ENCODE measurements around the gene ABCA1. TPM values are rescaled to one million over a fixed set of nuclear protein-coding genes. Genes with fewer than 3 reads are reported as not detected.
A peak's percentile ranks its signal among the peaks of the same experiment; 100 is the strongest.

Gene ABCA1
- polyA plus RNA-seq, 1 donor (not counting 4 experiments of a cell fraction or from before 2014, with no cell fraction given) = 23.0 TPM

DNA sequence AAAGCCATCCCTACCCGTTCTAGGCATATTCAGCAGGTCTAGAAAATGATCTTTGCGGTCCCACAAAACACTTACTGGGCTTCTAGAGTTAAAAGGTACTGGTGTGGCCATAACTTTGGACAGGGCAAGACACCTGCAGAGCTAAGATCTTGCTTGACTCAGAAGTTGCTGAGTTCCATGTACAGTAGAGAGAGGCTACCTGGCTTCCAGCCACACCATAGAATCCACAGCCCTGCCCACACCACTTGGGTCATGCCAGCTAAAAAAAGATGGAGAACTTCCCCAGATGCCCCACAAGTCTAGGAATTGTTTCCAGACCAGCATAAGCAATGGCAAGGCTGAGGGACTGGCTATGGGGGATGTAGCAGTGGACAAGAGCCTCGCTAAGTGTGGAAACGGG is 52.1 kb downstream of the ABCA1 start:
- Histone ChIP-seq H3K36me3 (ENCODE audit: control insufficient read depth in 2 of 2, extremely low read depth in 1 of 2, insufficient read depth in 2 of 2, low read length in 2 of 2) (peaks cover 0 to 17% of the 10 kb centered on the region in 2 experiments), H3K9me1 (ENCODE audit: control insufficient read depth, extremely low read depth, insufficient read depth, low read length) (no peaks in the 10 kb centered on the region), H3K4me3 (ENCODE audit: control insufficient read depth in 2 of 3, extremely low read depth in 1 of 3, insufficient read depth in 2 of 3, low read depth in 1 of 3, low read length in 3 of 3) (no peak overlapping the region), H3K9ac (ENCODE audit: control insufficient read depth, extremely low read depth, insufficient read depth, low read length) (no peak overlapping the region), H3K9me3 (ENCODE audit: control insufficient read depth, low read depth, low read length) (no peaks in the 10 kb centered on the region), H3K27me3 (ENCODE audit: control insufficient read depth, extremely low read depth, insufficient read depth, low read length) (no peaks in the 10 kb centered on the region), H4K20me1 (ENCODE audit: control insufficient read depth, extremely low read depth, insufficient read depth, low read length) (no peaks in the 10 kb centered on the region), H3K79me2 (ENCODE audit: control insufficient read depth, insufficient read depth, low read length) (peaks cover 27% of the 10 kb centered on the region), H3K4me1 (ENCODE audit: control insufficient read depth, extremely low read depth, insufficient read depth, low read length) (peaks cover 44% of the 10 kb centered on the region), H3K27ac (ENCODE audit: control insufficient read depth, insufficient read depth, low read length) (no peak overlapping the region), H2AFZ (ENCODE audit: control insufficient read depth, low read length) (no peak overlapping the region), H3K4me2 (ENCODE audit: control insufficient read depth, extremely low read depth, insufficient read depth, low read depth, low read length) (no peak overlapping the region)
- peak; percentile 20 for FAIRE-seq
- dilution Hi-C loops (cut with MboI; ENCODE audit: extremely low pct_ligation_motif_present, low sequenced_read_pairs) = no loop called here
- TF ChIP-seq, protein P1, sequence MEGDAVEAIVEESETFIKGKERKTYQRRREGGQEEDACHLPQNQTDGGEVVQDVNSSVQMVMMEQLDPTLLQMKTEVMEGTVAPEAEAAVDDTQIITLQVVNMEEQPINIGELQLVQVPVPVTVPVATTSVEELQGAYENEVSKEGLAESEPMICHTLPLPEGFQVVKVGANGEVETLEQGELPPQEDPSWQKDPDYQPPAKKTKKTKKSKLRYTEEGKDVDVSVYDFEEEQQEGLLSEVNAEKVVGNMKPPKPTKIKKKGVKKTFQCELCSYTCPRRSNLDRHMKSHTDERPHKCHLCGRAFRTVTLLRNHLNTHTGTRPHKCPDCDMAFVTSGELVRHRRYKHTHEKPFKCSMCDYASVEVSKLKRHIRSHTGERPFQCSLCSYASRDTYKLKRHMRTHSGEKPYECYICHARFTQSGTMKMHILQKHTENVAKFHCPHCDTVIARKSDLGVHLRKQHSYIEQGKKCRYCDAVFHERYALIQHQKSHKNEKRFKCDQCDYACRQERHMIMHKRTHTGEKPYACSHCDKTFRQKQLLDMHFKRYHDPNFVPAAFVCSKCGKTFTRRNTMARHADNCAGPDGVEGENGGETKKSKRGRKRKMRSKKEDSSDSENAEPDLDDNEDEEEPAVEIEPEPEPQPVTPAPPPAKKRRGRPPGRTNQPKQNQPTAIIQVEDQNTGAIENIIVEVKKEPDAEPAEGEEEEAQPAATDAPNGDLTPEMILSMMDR (optimal IDR thresholded peaks at IDR 0.05 in 1 of 3, IDR thresholded peaks at IDR 0.05 in 1 of 3, conservative IDR thresholded peaks at IDR 0.05 in 1 of 3; ENCODE audit: extremely low read depth in 1 of 3, insufficient read depth in 2 of 3, low read length in 3 of 3) = no peak
- no peak for TF ChIP-seq EZH2 (IDR thresholded peaks at IDR 0.05; ENCODE audit: low read length)
- no peak for DNase-seq (ENCODE audit: low read depth, low spot score)

DNA sequence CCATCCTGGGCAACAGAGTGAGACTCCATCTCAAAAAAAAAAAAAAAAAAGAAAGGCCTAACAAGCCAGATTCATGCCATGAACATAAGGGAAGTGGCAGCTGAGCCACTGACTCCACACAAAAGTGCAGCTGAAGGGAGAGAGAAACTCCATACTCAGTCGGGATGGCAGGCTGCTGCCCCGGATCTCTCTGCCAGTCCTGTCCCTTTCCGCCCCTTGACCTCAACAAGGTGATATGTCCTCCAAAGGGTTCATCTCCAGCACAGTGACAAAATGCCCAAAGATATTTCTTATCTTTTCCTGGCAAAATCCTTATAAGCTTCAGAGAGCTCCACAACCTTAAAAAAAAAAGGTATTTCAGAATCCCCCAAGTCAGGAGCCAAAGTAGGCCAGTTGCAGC is 52.6 kb downstream of the ABCA1 start:
- Histone ChIP-seq H3K36me3 (ENCODE audit: control insufficient read depth in 2 of 2, extremely low read depth in 1 of 2, insufficient read depth in 2 of 2, low read length in 2 of 2) (peaks cover 0 to 17% of the 10 kb centered on the region in 2 experiments), H3K9me3 (ENCODE audit: control insufficient read depth, low read depth, low read length) (no peaks in the 10 kb centered on the region), H3K4me2 (ENCODE audit: control insufficient read depth, extremely low read depth, insufficient read depth, low read depth, low read length) (no peak overlapping the region), H3K4me1 (ENCODE audit: control insufficient read depth, extremely low read depth, insufficient read depth, low read length) (peaks cover 48% of the 10 kb centered on the region), H4K20me1 (ENCODE audit: control insufficient read depth, extremely low read depth, insufficient read depth, low read length) (no peaks in the 10 kb centered on the region), H3K27me3 (ENCODE audit: control insufficient read depth, extremely low read depth, insufficient read depth, low read length) (no peaks in the 10 kb centered on the region), H3K9ac (ENCODE audit: control insufficient read depth, extremely low read depth, insufficient read depth, low read length) (no peak overlapping the region), H2AFZ (ENCODE audit: control insufficient read depth, low read length) (no peak overlapping the region), H3K27ac (ENCODE audit: control insufficient read depth, insufficient read depth, low read length) (no peak overlapping the region), H3K4me3 (ENCODE audit: control insufficient read depth in 2 of 3, extremely low read depth in 1 of 3, insufficient read depth in 2 of 3, low read depth in 1 of 3, low read length in 3 of 3) (no peak overlapping the region), H3K79me2 (ENCODE audit: control insufficient read depth, insufficient read depth, low read length) (peaks cover 27% of the 10 kb centered on the region), H3K9me1 (ENCODE audit: control insufficient read depth, extremely low read depth, insufficient read depth, low read length) (no peaks in the 10 kb centered on the region)
- TF ChIP-seq EZH2 (IDR thresholded peaks at IDR 0.05; ENCODE audit: low read length) = no peak
- TF ChIP-seq, protein P1 (optimal IDR thresholded peaks at IDR 0.05 in 1 of 3, IDR thresholded peaks at IDR 0.05 in 1 of 3, conservative IDR thresholded peaks at IDR 0.05 in 1 of 3; ENCODE audit: extremely low read depth in 1 of 3, insufficient read depth in 2 of 3, low read length in 3 of 3) = no peak
- DNase-seq (ENCODE audit: low read depth, low spot score) = no peak
- FAIRE-seq = no peak
- dilution Hi-C loops (cut with MboI; ENCODE audit: extremely low pct_ligation_motif_present, low sequenced_read_pairs) = no loop called here

Measured in keratinocyte (primary cell).